Measurements from ENCODE around the gene BDKRB2. TPM values are rescaled to one million over a fixed set of nuclear protein-coding genes. Genes with fewer than 3 reads are reported as not detected.

The BDKRB2 gene
- total RNA-seq, 2 donors from 2014 or later, result 1.1 to 3.8 TPM

DNA sequence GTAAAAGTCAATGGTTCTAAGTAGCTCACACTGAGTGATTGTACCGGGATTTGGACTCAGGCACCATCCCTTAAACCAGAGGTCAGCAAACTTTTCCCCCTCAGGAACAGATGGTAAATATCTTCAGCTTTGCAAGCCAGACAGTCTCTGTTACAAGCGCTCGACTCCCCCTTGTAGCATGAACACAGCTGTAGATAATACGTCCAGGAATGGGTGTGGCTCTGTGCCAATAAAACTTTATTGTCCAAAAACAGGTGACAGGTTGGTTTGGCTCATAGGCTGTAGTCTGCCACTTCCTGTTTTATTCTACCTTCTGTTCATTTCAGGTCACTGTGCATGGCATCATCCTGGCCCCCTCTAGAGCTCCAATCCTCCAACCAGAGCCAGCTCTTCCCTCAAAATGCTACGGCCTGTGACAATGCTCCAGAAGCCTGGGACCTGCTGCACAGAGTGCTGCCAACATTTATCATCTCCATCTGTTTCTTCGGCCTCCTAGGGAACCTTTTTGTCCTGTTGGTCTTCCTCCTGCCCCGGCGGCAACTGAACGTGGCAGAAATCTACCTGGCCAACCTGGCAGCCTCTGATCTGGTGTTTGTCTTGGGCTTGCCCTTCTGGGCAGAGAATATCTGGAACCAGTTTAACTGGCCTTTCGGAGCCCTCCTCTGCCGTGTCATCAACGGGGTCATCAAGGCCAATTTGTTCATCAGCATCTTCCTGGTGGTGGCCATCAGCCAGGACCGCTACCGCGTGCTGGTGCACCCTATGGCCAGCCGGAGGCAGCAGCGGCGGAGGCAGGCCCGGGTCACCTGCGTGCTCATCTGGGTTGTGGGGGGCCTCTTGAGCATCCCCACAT, 58.9 kb downstream of the BDKRB2 start:
- H3K36me3 Mint-ChIP-seq (ENCODE audit: low read depth), result no peaks in the 10 kb centered on the region
- H3K9me3 ChIP-seq (ENCODE audit: control insufficient read depth, low read length), result peaks cover 17% of the 10 kb centered on the region
- H3K27ac Mint-ChIP-seq, result no peak overlapping the region
- H3K9ac ChIP-seq (ENCODE audit: extremely low read depth, low read length, poor library complexity, severe bottlenecking), result no peak overlapping the region
- peaks cover 15% of the 10 kb centered on the region for H3K9me3 Mint-ChIP-seq
- no peaks in the 10 kb centered on the region for H3K36me3 ChIP-seq (ENCODE audit: control insufficient read depth, insufficient read depth, low read length)
- TF ChIP-seq, protein P1, sequence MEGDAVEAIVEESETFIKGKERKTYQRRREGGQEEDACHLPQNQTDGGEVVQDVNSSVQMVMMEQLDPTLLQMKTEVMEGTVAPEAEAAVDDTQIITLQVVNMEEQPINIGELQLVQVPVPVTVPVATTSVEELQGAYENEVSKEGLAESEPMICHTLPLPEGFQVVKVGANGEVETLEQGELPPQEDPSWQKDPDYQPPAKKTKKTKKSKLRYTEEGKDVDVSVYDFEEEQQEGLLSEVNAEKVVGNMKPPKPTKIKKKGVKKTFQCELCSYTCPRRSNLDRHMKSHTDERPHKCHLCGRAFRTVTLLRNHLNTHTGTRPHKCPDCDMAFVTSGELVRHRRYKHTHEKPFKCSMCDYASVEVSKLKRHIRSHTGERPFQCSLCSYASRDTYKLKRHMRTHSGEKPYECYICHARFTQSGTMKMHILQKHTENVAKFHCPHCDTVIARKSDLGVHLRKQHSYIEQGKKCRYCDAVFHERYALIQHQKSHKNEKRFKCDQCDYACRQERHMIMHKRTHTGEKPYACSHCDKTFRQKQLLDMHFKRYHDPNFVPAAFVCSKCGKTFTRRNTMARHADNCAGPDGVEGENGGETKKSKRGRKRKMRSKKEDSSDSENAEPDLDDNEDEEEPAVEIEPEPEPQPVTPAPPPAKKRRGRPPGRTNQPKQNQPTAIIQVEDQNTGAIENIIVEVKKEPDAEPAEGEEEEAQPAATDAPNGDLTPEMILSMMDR (conservative IDR thresholded peaks at IDR 0.05), result no peak
- 90 to 93% methylated on average over 20 of the region's 20 CpGs for WGBS, 2 experiments (ENCODE audit: insufficient coverage in 1 of 2, insufficient read length in 1 of 2)
- no peak overlapping the region for H3K27ac ChIP-seq (ENCODE audit: low read depth, low read length)
- H3K4me1 Mint-ChIP-seq, result peaks cover 2% of the 10 kb centered on the region
- H3K4me3 ChIP-seq (ENCODE audit: low read length), result no peak overlapping the region
- no peaks in the 10 kb centered on the region for H3K4me1 ChIP-seq (ENCODE audit: control insufficient read depth, insufficient read depth, low read length)
- no peaks in the 10 kb centered on the region for H3K27me3 ChIP-seq (ENCODE audit: control insufficient read depth, insufficient read depth, low read length, poor library complexity, severe bottlenecking)
- no peak for DNase-seq
- no peaks in the 10 kb centered on the region for H3K27me3 Mint-ChIP-seq (ENCODE audit: insufficient read depth)
- no peak overlapping the region for H3K4me3 Mint-ChIP-seq

DNA sequence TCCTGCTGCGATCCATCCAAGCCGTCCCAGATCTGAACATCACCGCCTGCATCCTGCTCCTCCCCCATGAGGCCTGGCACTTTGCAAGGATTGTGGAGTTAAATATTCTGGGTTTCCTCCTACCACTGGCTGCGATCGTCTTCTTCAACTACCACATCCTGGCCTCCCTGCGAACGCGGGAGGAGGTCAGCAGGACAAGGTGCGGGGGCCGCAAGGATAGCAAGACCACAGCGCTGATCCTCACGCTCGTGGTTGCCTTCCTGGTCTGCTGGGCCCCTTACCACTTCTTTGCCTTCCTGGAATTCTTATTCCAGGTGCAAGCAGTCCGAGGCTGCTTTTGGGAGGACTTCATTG, 59.5 kb downstream of the BDKRB2 start:
- peaks cover 13% of the 10 kb centered on the region for H3K9me3 ChIP-seq (ENCODE audit: control insufficient read depth, low read length)
- H3K27ac Mint-ChIP-seq, result no peak overlapping the region
- no peaks in the 10 kb centered on the region for H3K27me3 ChIP-seq (ENCODE audit: control insufficient read depth, insufficient read depth, low read length, poor library complexity, severe bottlenecking)
- H3K27me3 Mint-ChIP-seq (ENCODE audit: insufficient read depth), result no peaks in the 10 kb centered on the region
- no peak overlapping the region for H3K9ac ChIP-seq (ENCODE audit: extremely low read depth, low read length, poor library complexity, severe bottlenecking)
- peaks cover 15% of the 10 kb centered on the region for H3K9me3 Mint-ChIP-seq
- no peak for DNase-seq
- H3K36me3 Mint-ChIP-seq (ENCODE audit: low read depth), result no peaks in the 10 kb centered on the region
- WGBS, 2 experiments (ENCODE audit: insufficient coverage in 1 of 2, insufficient read length in 1 of 2), result 94 to 96% methylated on average over 8 to 14 of the region's 14 CpGs
- no peaks in the 10 kb centered on the region for H3K36me3 ChIP-seq (ENCODE audit: control insufficient read depth, insufficient read depth, low read length)
- peaks cover 2% of the 10 kb centered on the region for H3K4me1 Mint-ChIP-seq
- no peak overlapping the region for H3K4me3 Mint-ChIP-seq
- H3K27ac ChIP-seq (ENCODE audit: low read depth, low read length), result no peak overlapping the region
- H3K4me3 ChIP-seq (ENCODE audit: low read length), result no peak overlapping the region
- H3K4me1 ChIP-seq (ENCODE audit: control insufficient read depth, insufficient read depth, low read length), result no peaks in the 10 kb centered on the region
- TF ChIP-seq, protein P1 (conservative IDR thresholded peaks at IDR 0.05), result no peak

DNA sequence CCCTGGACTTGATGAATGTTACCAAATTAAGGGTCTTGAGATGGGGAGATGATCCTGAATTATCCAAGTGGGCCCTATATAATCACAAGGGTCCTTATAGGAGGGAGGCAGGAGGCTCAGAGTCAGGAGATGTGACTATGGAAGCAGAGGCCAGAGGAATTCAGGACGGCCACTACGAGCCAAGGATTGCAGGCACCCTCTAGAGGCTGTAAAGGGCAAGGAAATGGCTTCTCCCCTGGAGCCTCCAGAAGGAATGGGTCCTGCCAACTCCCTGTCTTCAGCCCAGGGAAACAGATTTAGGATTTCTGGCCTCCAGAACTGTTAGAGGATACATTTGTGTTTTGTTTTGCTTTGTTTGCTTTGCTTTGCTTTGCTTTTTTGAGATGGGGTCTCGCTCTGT, 60.2 kb downstream of the BDKRB2 start:
- Histone ChIP-seq H3K9me3 (ENCODE audit: control insufficient read depth, low read length) (peaks cover 7% of the 10 kb centered on the region), H3K27ac (ENCODE audit: low read depth, low read length) (no peak overlapping the region), H3K27me3 (ENCODE audit: control insufficient read depth, insufficient read depth, low read length, poor library complexity, severe bottlenecking) (no peaks in the 10 kb centered on the region), H3K4me3 (ENCODE audit: low read length) (no peak overlapping the region), H3K36me3 (ENCODE audit: control insufficient read depth, insufficient read depth, low read length) (no peaks in the 10 kb centered on the region), H3K9ac (ENCODE audit: extremely low read depth, low read length, poor library complexity, severe bottlenecking) (no peak overlapping the region), H3K4me1 (ENCODE audit: control insufficient read depth, insufficient read depth, low read length) (no peaks in the 10 kb centered on the region)
- Mint-ChIP-seq H3K27me3 (ENCODE audit: insufficient read depth) (no peaks in the 10 kb centered on the region), H3K4me3 (no peak overlapping the region), H3K9me3 (peaks cover 10% of the 10 kb centered on the region), H3K4me1 (peaks cover 2% of the 10 kb centered on the region), H3K36me3 (ENCODE audit: low read depth) (no peaks in the 10 kb centered on the region), H3K27ac (no peak overlapping the region)
- DNase-seq, result peak; percentile 75
- TF ChIP-seq, protein P1 (conservative IDR thresholded peaks at IDR 0.05), result peak; percentile 77
- 77 to 83% methylated on average over 3 of the region's 3 CpGs for WGBS, 2 experiments (ENCODE audit: insufficient coverage in 1 of 2, insufficient read length in 1 of 2)
